HG03432 (cell line): ENCODE data around the gene CALHM2.

Experiments used
- ATAC-seq: cut with Tn5 transposase; IDR thresholded peaks from one replicate; pipeline ENCODE4 v1.9.1; 2021; ENCODE audit warnings: mild to moderate bottlenecking, moderate library complexity; ENCODE audit not compliant: unreplicated experiment

Gene CALHM2

DNA sequence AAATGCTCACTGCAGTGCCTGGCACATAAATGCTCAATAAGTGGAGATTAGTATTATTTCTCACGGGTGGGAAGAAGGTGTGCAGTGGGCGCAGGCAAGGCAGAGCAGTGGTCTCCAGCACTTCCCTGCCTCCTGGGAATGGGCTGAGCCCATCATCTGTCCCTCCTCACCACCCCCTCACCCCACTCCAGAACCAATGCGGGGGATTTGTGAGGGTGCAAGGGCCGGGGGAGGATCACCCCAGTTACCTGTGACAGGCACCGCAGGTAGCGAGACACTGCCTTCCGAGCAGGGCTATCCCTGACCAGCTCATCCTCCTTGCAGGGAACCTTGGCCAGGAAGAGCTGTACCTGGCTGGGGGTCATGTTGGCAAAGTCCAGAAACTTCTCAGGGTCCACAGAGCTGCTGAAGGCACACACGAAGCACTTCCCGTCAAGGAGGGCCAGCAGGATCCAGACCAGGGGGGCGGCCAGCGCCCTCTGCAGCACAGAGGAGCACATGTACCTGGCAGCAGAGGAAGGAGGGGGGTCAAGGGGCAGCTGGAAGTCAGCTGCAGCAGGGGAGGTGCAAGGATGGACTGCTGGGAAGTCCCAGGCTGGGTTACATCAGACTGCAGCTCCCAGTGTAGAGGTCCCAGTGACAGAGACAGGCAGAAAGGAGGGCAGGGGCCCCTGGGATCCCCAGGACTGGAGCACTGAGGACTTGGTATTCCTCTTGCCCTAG, 24.0 kb upstream of the CALHM2 start:
- peak; percentile 50 for ATAC-seq

DNA sequence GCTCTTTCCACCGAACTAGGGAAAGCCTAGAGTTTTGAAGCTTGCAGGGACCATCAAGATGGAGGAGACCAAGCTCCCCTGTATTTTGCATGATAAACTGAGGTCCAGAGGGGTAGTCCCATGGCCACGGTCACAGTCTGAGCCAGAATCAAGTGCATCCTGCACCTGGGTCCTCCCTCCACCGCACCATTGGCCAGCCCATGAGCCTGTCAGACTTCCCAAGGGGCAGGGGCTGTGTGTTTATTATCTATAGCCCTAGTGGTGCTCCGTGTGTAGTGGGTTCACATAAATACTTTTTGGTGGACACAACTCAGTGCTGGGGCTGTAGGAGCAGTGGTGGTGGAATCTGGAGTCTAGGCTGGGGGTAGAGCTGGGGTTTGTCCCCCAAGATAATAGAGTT, 23.3 kb upstream of the CALHM2 start:
- no peak for ATAC-seq

DNA sequence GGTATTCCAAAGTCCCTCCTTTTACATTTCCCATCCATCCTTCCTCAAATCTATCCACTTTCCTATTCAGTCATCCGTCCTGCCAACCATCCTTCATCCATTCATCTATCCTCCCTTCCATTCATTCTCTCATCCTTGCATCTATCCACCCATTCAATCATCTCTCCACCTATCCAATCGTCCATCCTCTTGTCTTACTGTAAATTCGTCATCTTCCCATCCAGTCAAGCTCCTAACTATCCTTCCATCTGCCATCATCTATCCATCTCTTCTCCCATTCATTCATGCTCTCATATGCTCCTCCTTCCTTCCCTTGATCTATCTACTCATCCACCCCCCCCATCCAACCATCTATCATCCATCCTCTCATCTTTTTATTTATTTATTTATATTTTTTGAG, 21.9 kb upstream of the CALHM2 start:
- no peak for ATAC-seq

DNA sequence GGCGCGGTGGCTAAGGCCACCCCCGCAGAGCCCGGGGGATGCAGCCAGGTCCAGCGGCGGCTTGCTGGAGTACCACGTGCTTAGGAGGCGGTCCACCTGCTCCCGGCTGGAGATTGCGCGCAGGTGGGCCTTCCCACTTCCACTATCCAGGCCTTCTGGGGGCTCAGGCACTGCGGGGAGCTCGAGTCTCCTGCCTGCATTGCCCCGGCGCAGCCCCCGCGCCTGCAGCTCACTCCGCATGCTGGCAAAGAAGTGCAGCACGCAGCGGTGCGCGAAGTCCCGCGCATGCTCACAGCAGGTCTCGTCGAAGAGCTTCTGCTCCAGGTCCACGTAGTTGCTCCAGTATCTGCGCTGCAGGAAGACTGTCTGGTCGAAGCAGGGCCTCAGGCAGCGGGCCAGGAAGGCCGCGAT, 21.1 kb upstream of the CALHM2 start:
- no peak for ATAC-seq

DNA sequence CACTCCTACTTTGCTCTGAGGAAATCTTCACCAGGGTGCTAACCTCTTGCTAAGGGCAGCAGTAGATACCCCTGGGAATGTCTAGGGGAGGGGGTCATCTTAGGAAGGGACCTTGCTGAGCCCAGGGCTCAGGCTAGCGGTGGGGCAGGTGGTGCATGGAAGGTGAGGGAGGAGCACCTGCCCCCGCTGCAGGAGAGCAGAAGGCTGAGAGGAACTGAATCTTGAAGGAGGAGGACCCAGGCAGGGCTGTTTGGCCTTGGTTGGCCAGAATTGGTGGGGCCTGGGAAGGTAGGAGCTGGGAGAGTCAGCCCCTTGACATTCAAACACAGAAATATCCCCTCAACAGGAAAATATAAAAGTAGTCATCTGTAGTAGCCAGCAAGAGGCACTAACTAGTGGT, 19.8 kb upstream of the CALHM2 start:
- ATAC-seq: peak; percentile 22

- peak; percentile 78 for ATAC-seq
These were observed 18.8 kb upstream of the CALHM2 start for GRCh38 chr10:103470761-103471653.

GRCh38 chr10:103469201-103469600, 17.0 kb upstream of the CALHM2 start:
- no peak for ATAC-seq

DNA sequence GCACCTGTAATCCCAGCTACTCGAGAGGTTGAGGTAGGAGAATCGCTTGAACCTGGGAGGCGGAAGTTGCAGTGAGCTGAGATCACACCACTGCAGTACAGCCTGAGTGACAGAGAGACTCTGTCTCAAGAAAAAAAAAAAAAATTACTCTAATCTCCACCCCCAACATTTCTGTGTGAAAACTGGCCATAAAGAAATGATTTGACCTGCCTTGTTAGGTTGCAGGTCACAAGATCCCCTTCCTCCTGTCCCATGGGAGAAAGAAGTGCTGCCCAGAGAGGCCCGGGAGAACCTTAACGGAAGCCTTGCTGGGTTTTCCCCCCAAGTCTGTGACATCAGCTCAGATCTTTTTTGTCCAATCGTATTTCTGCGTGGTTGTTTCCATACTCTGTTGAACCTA, 15.2 kb upstream of the CALHM2 start:
- peak; percentile 33 for ATAC-seq

- no peak for ATAC-seq
These were observed 14.6 kb upstream of the CALHM2 start for GRCh38 chr10:103466734-103467133.

DNA sequence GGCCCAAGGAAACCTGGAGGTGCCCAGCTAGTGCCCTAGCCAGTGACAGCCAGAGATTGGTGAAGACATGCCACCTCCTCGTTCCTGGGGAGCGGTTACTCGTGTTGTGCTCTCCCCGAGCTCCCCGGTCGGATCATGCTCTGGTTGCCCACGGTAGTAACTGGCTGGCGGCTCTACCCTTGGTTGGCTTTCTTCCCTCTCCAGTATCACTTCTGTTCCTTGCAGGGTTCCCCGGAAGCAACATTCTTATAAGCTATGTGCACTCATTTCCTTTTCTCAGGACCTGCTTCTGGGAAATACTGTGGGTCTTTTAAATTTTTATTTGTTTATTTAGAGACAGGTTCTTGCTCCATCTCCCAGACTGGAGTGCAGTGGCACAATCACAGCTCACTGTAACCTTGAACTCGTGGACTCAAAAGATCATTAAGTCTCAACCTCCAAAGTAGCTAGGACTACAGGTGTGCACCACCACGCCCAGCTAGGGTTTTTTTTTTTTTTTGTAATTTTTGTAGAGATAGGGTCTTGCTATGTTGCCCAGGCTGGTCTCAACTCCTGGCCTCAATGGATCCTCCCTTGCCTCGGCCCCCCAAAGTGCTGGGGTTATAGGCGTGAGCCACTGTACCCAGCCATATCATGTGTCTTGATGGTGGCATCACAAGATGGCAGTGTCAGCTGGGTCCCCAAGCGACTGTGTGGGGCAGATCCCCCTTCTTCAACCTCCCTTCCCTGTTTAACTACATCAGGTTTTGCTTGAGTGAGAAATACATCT, 13.4 kb upstream of the CALHM2 start:
- no peak for ATAC-seq

GRCh38 chr10:103463499-103463898, 11.3 kb upstream of the CALHM2 start:
- no peak for ATAC-seq

GRCh38 chr10:103459615-103460014, 7.4 kb upstream of the CALHM2 start:
- ATAC-seq: no peak

DNA sequence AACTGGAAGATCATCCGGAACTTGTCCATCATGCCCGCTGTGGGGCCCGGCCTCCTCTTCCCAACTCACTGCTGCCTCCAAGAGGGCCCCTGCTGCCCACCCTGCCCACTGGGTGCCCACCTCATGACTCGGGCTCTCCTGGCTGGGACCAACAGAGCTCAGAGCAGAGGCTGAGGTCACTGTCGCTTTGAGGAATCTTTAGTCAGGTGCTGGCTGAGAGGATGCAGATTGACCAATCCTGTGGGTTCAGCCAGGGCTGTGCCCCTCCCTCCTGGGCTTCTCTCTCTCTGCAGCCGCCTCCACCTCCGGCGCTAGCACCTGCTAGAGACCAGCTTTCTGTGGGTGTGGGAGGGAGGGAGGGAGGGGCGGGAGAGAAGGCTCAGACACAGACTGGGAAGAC, 6.5 kb upstream of the CALHM2 start, which contains the start of gene CALHM1:
CALHM1 (minus strand) TSS at position 181 of the 400 bp plus-strand sequence; CDS start at position 32, 149 bp downstream.
- peak; percentile 74 for ATAC-seq

- no peak for ATAC-seq
These were observed 5.9 kb upstream of the CALHM2 start for GRCh38 chr10:103457896-103458583.

GRCh38 chr10:103457176-103457712, 5.1 kb upstream of the CALHM2 start:
- ATAC-seq: no peak

DNA sequence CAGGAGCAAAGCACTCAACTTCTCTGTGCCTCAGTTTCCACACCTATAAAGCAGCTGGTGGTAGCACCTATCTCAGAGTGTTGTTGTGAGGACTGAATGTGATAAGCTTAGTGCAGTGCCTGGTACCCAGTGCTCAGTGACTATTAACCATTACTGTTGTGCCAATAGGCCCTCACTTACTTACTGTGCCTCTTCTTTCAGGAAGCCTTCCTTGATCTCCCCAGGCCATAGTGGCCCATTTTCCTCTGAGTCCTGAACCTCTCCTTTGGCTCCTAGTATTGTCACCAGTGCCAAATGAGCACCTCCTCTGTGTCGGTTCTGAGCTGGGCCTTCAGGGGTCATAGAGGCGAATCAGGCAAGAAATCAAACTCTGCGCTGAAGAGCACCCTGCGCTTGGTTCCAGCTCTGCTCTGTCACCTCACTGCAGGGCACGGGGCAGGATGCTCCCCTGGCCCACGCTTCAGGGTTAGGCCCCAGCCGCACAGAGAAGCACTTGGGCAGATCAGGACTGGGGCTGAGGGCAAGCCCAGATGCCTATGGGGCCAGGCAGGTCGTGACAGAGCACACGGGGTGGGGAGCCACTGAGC, 4.0 kb upstream of the CALHM2 start:
- no peak for ATAC-seq

DNA sequence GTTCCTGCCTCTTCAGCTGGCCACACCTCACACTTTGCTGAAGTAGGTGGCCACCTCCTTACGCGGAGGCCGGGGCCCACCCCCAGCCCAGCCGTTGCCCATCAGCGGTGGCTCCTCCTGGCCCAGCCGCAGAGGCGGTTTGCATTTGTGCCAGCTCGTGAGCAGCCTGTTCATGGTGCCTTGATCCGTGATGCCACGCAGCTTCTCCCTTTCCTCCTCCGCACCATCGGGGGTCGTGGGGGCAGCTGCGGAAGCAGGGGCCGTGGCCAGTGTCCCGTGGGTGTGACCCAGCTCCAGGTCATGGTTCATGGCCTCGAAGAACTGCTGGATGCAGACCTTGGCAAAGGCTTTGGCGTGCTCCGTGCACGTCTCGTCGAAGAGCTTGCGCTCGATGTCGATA, 3.1 kb upstream of the CALHM2 start:
- ATAC-seq: no peak

DNA sequence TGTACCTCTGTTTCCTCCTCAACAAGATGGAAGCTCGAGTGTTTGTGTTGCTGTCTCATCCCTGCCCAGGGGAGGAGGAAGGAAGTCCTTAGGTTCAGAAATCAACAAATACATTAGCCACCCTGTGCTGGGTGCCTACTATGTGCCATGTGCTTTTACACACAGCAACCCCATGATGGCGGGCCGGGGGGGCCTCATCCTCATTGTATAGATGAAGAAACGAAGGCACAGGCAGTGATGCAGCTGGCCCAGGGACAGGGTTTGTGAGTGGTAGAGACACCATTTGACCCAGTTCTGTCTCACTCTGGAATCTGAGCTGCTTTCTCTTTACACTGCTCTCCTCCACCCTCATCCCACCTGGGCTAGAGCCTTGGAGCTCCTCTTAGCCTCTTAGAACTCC, 1.9 kb upstream of the CALHM2 start:
- no peak for ATAC-seq

DNA sequence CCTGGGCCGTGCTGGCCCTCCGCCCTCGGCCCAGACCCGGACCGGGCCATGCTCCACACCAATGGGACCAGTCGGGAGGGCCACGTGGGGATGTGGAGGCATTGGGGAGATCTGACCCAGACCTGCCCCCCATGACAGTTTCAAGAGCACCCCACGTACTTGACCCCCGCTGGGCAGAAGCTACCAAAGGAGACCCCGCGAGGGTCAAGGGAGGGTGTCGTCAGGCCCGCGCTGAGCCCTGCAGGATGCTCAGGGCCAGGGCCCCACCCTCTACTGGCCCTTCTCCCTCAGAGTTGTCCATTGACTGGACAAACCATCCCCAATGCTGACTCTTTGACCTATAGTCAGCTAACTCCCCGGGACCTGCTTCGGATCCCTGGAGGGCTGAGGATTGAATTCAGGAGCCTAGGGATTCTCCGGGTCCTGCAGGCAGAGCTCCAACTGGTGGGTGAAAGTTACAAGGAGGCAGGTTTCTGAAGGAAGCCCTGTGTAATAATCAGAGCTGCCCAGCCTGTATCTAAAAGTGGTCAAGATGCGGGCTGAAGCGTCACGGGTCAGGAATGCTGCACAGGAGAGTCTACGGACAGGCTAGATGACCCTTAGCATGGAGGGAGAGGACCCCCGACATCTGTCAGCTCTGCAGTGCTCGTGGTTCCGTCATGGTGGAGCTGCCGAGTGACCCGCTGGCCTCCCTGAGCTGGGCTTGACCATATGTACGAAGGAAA, 498 bp upstream of the CALHM2 start:
- no peak for ATAC-seq
